WTC11 (cell line): ENCODE results near the gene DGKQ. TPM values are rescaled to one million over a fixed set of nuclear protein-coding genes. Genes with fewer than 3 reads are reported as not detected.
"Not testable (repeated sequence)": the region's sequence is repeated elsewhere in the genome, so short reads cannot be mapped to it uniquely, and the experiment has no call there.

Experiments used
- ATAC-seq: fragments of 200-7000 bp; cut with Tn5 transposase; 2 replicates; pipeline ENCODE4 v1.10.0; 2021; ENCODE audit warnings: mild to moderate bottlenecking, moderate library complexity
- CTCF ChIA-PET: fragments of 300-600 bp; sonication (Branson Sonifier 250); formaldehyde crosslinking; loops from one replicate; lab custom pipeline; 2021; ENCODE audit warnings: antibody characterized with exemption; lab: Charles Lee
- POLR2A ChIA-PET: fragments of 350-600 bp; sonication (Branson Sonifier 250); formaldehyde crosslinking; loops from one replicate; lab custom pipeline; 2021; ENCODE audit warnings: antibody characterized with exemption; lab: Charles Lee
- DNase-seq: peaks from one replicate; pipeline ENCODE4 v3.0.0; 2021; ENCODE audit warnings: low spot score
- H3K27ac Mint-ChIP-seq: 2 replicates; pipeline ENCODE4 v1.8.0; 2021; ENCODE audit warnings: mixed read lengths
- H3K27me3 Mint-ChIP-seq: 2 replicates; pipeline ENCODE4 v1.8.0; 2021; ENCODE audit warnings: low read depth, mild to moderate bottlenecking, moderate library complexity, mixed read lengths
- H3K36me3 Mint-ChIP-seq: 2 replicates; pipeline ENCODE4 v1.8.0; 2021; ENCODE audit warnings: mixed read lengths
- H3K4me1 Mint-ChIP-seq: 2 replicates; pipeline ENCODE4 v1.8.0; 2022; ENCODE audit warnings: mixed read lengths
- H3K4me3 Mint-ChIP-seq: 2 replicates; pipeline ENCODE4 v1.8.0; 2021; ENCODE audit warnings: mild to moderate bottlenecking, moderate library complexity, mixed read lengths
- H3K9me3 Mint-ChIP-seq: 2 replicates; pipeline ENCODE4 v1.8.0; 2021; ENCODE audit warnings: mixed read lengths
- CREB1 ChIP-seq: sonication (generic); formaldehyde crosslinking; IDR thresholded peaks from 2 replicates; pipeline ENCODE4 v1.8.0; 2023; ENCODE audit warnings: mild to moderate bottlenecking, missing genetic modification reagents
- ELF4 ChIP-seq: sonication (generic); formaldehyde crosslinking; IDR thresholded peaks from 2 replicates; pipeline ENCODE4 v1.8.1; 2022; ENCODE audit warnings: low read depth, mild to moderate bottlenecking, moderate library complexity, missing genetic modification reagents
- FOXJ3 ChIP-seq: sonication (generic); formaldehyde crosslinking; IDR thresholded peaks from 2 replicates; pipeline ENCODE4 v1.9.0; 2021; ENCODE audit warnings: missing genetic modification reagents, mild to moderate bottlenecking, borderline replicate concordance
- FOXP1 ChIP-seq: sonication (generic); formaldehyde crosslinking; IDR thresholded peaks from 2 replicates; pipeline ENCODE4 v1.8.0; 2022; ENCODE audit warnings: missing genetic modification reagents, mild to moderate bottlenecking, moderate library complexity, borderline replicate concordance
- GTF2I ChIP-seq: fragments of 250-450 bp; sonication (Bioruptor Pico); conservative IDR thresholded peaks from 2 replicates; pipeline ENCODE4 v1.4.0; 2021; ENCODE audit warnings: mild to moderate bottlenecking
- MLX ChIP-seq: sonication (generic); formaldehyde crosslinking; IDR thresholded peaks from 2 replicates; pipeline ENCODE4 v1.8.1; 2023; ENCODE audit warnings: mild to moderate bottlenecking, missing genetic modification reagents, moderate library complexity
- MXD4 ChIP-seq: fragments of 250-450 bp; sonication (Bioruptor Pico); IDR thresholded peaks from 2 replicates; pipeline ENCODE4 v1.8.0; 2021; ENCODE audit warnings: mild to moderate bottlenecking, moderate library complexity, borderline replicate concordance
- NFE2L1 ChIP-seq: sonication (generic); formaldehyde crosslinking; IDR thresholded peaks from 2 replicates; pipeline ENCODE4 v1.8.1; 2023; ENCODE audit warnings: missing genetic modification reagents
- RELA ChIP-seq: sonication (generic); formaldehyde crosslinking; IDR thresholded peaks from 2 replicates; pipeline ENCODE4 v1.8.1; 2022; ENCODE audit warnings: missing genetic modification reagents, mild to moderate bottlenecking, borderline replicate concordance
- SOX15 ChIP-seq: fragments of 250-450 bp; sonication (Bioruptor Pico); IDR thresholded peaks from 2 replicates; pipeline ENCODE4 v1.9.0; 2021; ENCODE audit warnings: mild to moderate bottlenecking
- TCF7 ChIP-seq: sonication (generic); formaldehyde crosslinking; IDR thresholded peaks from 2 replicates; pipeline ENCODE4 v1.8.0; 2022; ENCODE audit warnings: mild to moderate bottlenecking, low read depth, missing genetic modification reagents, moderate library complexity
- ZNF121 ChIP-seq: sonication (generic); formaldehyde crosslinking; IDR thresholded peaks from 2 replicates; pipeline ENCODE4 v1.8.0; 2023; ENCODE audit warnings: missing genetic modification reagents
- ZNF281 ChIP-seq: sonication (generic); formaldehyde crosslinking; IDR thresholded peaks from 2 replicates; pipeline ENCODE4 v1.8.0; 2023; ENCODE audit warnings: mild to moderate bottlenecking, missing genetic modification reagents
- ZNF423 ChIP-seq: fragments of 250-450 bp; sonication (Bioruptor Pico); IDR thresholded peaks from 2 replicates; pipeline ENCODE4 v2.1.2; 2022; ENCODE audit warnings: mild to moderate bottlenecking, moderate library complexity
- total RNA-seq: library from RNA; stranded (reverse); gene quantifications from 3 replicates; pipeline ENCODE4 v1.2.3, GENCODE V29; 2021
- TF ChIP-seq, protein P1 (sequence below): sonication (generic); formaldehyde crosslinking; IDR thresholded peaks from 2 replicates; pipeline ENCODE4 v1.8.1; 2023; ENCODE audit warnings: mild to moderate bottlenecking, moderate library complexity, missing genetic modification reagents
- TF ChIP-seq, protein P2 (sequence below): sonication (generic); formaldehyde crosslinking; IDR thresholded peaks from 2 replicates; pipeline ENCODE4 v1.8.1; 2022; ENCODE audit warnings: mild to moderate bottlenecking, moderate library complexity, missing genetic modification reagents
- TF ChIP-seq, protein P3 (sequence below): sonication (generic); formaldehyde crosslinking; IDR thresholded peaks from 2 replicates; pipeline ENCODE4 v1.8.1; 2023; ENCODE audit warnings: mild to moderate bottlenecking, missing genetic modification reagents, moderate library complexity

The DGKQ gene
- total RNA-seq, 1 experiment from 2014 or later, result 19.3 TPM

DNA sequence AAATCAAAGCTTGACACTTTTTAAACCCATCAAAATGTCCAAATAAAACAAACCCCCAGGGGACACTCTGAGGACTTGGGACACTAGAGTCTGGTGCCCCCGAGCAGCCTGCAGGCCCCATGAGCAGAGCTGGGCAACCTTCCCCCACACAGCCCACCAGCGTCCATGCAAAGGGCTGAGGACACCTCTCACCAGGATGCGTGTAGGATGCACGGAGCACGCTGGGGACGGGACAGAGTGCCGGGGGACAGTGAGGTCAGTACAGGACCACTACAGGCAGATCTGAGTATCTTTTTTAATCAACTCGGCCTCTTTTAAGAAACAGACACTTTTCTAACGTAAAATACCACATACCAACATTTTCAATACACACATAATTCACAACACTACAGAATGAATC, 48.2 kb downstream of the DGKQ start (continued):
- TF ChIP-seq ZNF281, result no peak
- no peak for TF ChIP-seq SOX15
- no peak for TF ChIP-seq MXD4 (CRISPR knock-in tag)
- TF ChIP-seq ZNF121 (CRISPR knock-in tag), result no peak
- TF ChIP-seq, protein P1, sequence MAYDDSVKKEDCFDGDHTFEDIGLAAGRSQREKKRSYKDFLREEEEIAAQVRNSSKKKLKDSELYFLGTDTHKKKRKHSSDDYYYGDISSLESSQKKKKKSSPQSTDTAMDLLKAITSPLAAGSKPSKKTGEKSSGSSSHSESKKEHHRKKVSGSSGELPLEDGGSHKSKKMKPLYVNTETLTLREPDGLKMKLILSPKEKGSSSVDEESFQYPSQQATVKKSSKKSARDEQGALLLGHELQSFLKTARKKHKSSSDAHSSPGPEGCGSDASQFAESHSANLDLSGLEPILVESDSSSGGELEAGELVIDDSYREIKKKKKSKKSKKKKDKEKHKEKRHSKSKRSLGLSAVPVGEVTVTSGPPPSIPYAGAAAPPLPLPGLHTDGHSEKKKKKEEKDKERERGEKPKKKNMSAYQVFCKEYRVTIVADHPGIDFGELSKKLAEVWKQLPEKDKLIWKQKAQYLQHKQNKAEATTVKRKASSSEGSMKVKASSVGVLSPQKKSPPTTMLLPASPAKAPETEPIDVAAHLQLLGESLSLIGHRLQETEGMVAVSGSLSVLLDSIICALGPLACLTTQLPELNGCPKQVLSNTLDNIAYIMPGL, result no peak
- no peak for TF ChIP-seq ELF4 (CRISPR knock-in tag)

DNA sequence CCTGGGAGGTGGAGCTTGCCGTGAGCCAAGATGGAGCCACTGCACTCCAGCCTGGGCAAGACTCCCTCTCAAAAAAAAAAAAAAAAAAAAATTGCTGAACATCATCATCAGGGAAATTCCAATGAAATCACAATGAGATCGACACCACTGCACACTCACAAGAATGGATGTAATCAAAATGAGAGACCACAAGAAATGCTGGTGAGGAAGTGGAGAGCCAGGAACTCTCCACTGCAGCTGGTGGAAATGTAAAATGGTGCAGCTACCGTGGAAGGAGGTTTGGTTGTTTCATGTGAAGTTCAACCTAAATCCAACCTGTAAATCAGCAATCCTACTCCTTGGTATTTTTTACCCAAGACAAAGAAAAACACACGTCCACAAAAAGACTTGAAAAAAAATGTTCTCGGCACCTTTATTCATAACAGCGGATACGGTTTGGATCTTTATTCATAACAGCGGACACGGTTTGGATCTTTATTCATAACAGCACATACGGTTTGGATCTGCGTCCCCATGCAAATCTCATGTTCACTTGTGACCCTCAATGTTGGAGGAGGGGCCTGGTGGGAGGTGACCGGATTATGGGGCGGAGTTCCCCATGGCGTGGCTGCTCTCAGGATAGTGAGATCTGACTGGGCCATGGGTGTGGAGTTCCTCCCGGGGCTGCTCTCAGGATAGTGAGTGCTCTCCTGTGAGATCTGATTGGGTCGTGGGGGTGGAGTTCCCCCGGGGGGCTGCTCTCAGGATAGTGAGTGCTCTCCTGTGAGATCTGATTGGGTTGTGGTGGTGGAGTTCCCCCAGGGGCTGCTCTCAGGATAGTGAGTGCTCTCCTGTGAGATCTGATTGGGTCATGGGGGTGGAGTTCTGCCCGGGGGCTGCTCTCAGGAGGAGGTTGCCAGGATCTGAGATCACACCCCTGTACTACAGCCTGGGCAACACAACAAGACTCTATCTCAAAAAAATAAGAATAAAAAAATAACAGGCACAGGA, 49.0 kb downstream of the DGKQ start:
- CTCF ChIA-PET, result interaction anchor here (0.7 kb wide), 1 partner anchor 182 kb away, joined by 3 read pairs; no protein-coding TSS in a partner anchor
- no peak overlapping the region for H3K4me3 Mint-ChIP-seq
- H3K4me1 Mint-ChIP-seq, result peaks cover 16% of the 10 kb centered on the region
- TF ChIP-seq TCF7 (CRISPR knock-in tag) (no peak), GTF2I (no peak), RELA (no peak), ZNF423 (CRISPR knock-in tag) (no peak), CREB1 (no peak), MLX (CRISPR knock-in tag) (no peak), NFE2L1 (no peak)
- TF ChIP-seq, protein P2, sequence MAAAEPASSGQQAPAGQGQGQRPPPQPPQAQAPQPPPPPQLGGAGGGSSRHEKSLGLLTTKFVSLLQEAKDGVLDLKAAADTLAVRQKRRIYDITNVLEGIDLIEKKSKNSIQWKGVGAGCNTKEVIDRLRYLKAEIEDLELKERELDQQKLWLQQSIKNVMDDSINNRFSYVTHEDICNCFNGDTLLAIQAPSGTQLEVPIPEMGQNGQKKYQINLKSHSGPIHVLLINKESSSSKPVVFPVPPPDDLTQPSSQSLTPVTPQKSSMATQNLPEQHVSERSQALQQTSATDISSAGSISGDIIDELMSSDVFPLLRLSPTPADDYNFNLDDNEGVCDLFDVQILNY (CRISPR knock-in tag), result no peak
- ATAC-seq (peak; percentile 68), DNase-seq (no peak)
- no peaks in the 10 kb centered on the region for H3K27me3 Mint-ChIP-seq
- no peaks in the 10 kb centered on the region for H3K36me3 Mint-ChIP-seq
- POLR2A ChIA-PET, result interaction anchor here (0.7 kb wide), 1 partner anchor 250 kb away, joined by 7 read pairs; the partner anchor contains the start of genes ATP5ME and MYL5
- no peaks in the 10 kb centered on the region for H3K9me3 Mint-ChIP-seq
- H3K27ac Mint-ChIP-seq, result peak overlapping the region; percentile 75

GRCh38 chr4:921830-922331, 51.5 kb downstream of the DGKQ start:
- CTCF ChIA-PET, result interaction anchor here (0.6 kb wide), 1 partner anchor 41 kb away, joined by 5 read pairs; no protein-coding TSS in a partner anchor
- no peak overlapping the region for H3K4me3 Mint-ChIP-seq
- ATAC-seq (no peak), DNase-seq (no peak)
- peaks cover 16% of the 10 kb centered on the region for H3K4me1 Mint-ChIP-seq
- H3K27ac Mint-ChIP-seq, result peak overlapping the region; percentile 70; the same call in 1 of the 2 replicates
- POLR2A ChIA-PET, result no interaction called here
- TF ChIP-seq, protein P3, sequence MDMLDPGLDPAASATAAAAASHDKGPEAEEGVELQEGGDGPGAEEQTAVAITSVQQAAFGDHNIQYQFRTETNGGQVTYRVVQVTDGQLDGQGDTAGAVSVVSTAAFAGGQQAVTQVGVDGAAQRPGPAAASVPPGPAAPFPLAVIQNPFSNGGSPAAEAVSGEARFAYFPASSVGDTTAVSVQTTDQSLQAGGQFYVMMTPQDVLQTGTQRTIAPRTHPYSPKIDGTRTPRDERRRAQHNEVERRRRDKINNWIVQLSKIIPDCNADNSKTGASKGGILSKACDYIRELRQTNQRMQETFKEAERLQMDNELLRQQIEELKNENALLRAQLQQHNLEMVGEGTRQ (CRISPR knock-in tag), result no peak
- TF ChIP-seq FOXJ3 (CRISPR knock-in tag), result no peak
- no peak for TF ChIP-seq FOXP1 (CRISPR knock-in tag)
- H3K36me3 Mint-ChIP-seq, result no peaks in the 10 kb centered on the region
- H3K27me3 Mint-ChIP-seq, result no peaks in the 10 kb centered on the region
- no peaks in the 10 kb centered on the region for H3K9me3 Mint-ChIP-seq

DNA sequence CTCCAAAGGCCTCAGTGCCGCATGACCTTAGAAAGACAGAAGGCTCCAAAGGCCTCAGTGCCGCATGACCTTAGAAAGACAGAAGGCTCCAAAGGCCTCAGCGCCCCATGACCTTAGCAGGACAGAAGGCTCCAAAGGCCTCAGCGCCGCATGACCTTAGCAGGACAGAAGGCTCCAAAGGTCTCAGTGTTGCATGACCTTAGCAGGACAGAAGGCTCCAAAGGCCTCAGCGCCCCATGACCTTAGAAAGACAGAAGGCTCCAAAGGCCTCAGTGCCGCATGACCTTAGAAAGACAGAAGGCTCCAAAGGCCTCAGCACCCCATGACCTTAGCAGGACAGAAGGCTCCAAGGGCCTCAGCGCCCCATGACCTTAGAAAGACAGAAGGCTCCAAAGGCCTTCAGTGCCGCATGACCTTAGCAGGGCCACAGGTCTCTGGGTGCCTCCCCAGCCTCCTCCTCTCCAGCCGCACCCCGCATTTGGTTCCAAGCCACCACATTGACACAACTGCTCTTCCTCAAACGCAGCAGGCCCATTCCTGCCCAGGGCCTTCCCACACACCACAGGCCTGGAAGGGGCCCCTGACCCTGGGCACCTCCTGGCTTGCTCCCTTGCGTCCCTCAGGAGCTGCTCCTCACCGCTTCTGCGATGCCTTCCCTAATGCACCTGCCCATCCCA, 54.2 kb downstream of the DGKQ start:
- H3K36me3 Mint-ChIP-seq, H3K4me3 Mint-ChIP-seq, POLR2A ChIA-PET, H3K9me3 Mint-ChIP-seq, ATAC-seq, H3K4me1 Mint-ChIP-seq, CTCF ChIA-PET, DNase-seq, H3K27me3 Mint-ChIP-seq: not testable (repeated sequence)
- peak overlapping the region; percentile 2; the same call in 1 of the 2 replicates for H3K27ac Mint-ChIP-seq

DNA sequence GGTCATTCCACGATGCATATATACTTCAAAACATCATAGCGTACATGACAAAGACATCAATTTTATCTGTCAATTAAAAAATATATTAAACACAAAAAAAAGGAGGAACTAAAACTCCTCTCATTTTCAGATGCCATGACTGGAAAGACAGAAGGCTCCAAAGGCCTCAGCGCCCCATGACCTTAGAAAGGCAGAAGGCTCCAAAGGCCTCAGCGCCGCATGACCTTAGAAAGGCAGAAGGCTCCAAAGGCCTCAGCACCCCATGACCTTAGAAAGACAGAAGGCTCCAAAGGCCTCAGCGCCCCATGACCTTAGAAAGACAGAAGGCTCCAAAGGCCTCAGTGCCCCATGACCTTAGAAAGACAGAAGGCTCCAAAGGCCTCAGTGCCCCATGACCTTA, 54.8 kb downstream of the DGKQ start:
- POLR2A ChIA-PET, ATAC-seq: not testable (repeated sequence)

More for the DNA sequence above, 54.8 kb downstream of the DGKQ start:
- CTCF ChIA-PET, H3K4me1 Mint-ChIP-seq, DNase-seq, H3K27ac Mint-ChIP-seq, H3K27me3 Mint-ChIP-seq, H3K4me3 Mint-ChIP-seq, H3K36me3 Mint-ChIP-seq, H3K9me3 Mint-ChIP-seq: not testable (repeated sequence)
